Measurements from ENCODE around the gene EIF2AK2.
"Not testable (repeated sequence)": the region's sequence is repeated elsewhere in the genome, so short reads cannot be mapped to it uniquely, and the experiment has no call there.

EIF2AK2 gene

DNA sequence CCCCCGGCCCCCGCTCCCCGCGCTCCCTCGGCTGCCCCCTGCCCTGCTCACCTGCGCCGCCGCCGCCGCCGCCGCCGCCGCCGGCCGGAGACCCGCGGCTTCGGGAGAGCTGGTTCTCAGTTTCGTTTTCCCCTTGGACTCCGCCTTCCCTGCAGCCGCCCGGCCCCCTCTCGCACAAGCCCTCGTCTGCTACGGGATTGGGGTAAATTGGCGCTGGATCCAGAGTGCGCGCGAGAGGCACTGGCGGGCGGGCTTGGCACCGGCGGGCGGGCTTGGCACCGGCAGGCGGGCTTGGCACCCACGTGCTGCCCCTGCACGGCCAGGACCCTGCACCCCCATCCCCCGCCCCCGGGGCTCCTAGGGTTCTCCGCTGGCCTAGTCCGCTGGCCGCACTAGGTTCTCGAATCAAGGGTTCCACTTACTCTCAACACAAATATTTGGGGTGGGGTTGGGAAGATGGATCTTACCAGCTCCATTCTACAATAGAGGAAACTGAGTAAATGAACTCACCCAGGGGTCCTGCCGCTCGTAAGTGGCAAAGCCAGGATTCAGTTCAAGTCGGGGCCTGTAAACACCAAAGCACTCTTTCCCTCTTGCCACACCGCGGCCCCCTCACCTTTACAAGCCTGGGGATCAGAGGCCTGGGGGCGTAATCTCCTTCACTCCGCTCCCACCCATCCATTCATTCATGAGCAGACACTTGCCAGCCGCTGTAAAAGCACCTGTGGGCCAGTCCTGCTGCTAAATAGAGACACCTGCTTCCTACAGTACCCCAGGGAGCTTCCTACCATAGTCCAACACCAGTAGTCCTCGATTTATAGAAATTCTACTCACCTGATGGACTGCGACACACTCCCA, at the start of gene EIF2AK2:
EIF2AK2 (minus strand) TSS at position 124 of the 858 bp plus-strand sequence. CDS start 9,174 bp downstream, outside the sequence.
- peak; percentile 87 for DNase-seq (ENCODE audit: low spot score)

DNA sequence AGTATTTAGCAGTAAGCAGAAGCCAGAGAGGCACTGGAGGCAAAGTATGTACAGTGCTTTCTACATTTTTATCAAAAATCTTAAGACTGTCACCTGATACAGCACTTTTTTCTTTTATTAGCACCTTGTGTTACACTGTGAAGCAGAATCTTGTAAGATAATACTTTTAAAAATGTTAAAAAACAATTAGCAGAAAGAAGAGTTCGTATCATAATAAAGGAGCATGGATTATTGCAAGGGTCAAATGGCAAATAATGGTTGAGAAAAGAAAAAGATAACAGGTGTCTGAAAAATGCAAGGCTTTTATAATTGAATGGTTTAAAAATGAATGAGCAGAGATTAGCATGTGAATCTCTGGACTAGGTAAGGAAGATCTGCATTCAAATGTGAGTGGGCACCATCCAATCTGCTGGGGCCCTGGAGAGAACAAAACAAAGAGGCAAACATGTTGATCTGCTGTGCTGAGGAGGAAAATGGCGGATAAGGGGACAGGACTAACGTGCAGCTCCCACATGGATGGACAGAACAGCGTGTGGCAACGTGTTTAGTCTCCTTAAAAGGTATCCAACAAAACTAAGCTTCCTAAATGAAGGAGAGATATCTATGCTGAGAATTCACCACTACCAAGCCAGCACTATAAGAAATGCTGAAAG, 49.0 kb upstream of the EIF2AK2 start:
- DNase-seq (ENCODE audit: low spot score) = no peak

- DNase-seq (ENCODE audit: low spot score) = not testable (repeated sequence)
These were observed 48.4 kb upstream of the EIF2AK2 start for GRCh38 chr2:37205071-37205661.

DNA sequence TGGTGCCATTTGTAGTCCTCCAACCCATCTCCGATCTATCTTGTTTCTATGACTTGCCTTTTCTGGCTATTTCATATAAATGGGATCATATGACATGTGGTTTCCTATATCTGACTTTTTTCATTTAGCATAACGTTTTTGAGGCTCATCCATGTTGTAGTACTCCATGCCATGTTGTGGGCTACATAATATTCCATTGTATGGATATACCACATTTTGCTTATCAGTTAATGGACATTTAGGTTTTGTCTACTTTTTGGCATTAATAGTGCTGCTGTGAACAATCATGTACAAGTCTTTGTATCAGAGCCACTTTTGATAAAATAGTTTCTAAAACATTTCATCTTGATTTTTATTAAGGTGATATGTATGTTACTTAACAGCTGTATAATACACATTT, 46.9 kb upstream of the EIF2AK2 start:
- no peak for DNase-seq (ENCODE audit: low spot score)

- DNase-seq (ENCODE audit: low spot score) = no peak
These were observed 45.0 kb upstream of the EIF2AK2 start for GRCh38 chr2:37201766-37202165.

GRCh38 chr2:37201208-37201607, 44.4 kb upstream of the EIF2AK2 start:
- DNase-seq (ENCODE audit: low spot score) = no peak

GRCh38 chr2:37198681-37199065, 41.9 kb upstream of the EIF2AK2 start:
- no peak for DNase-seq (ENCODE audit: low spot score)

- peak; percentile 67 for DNase-seq (ENCODE audit: low spot score)
These were observed 39.8 kb upstream of the EIF2AK2 start, which contains the start of gene CEBPZOS for GRCh38 chr2:37196320-37197195. CEBPZOS (plus strand) TSS chr2:37196496; CDS start chr2:37199705, 3,209 bp downstream.

GRCh38 chr2:37195862-37196319, 39.1 kb upstream of the EIF2AK2 start:
- DNase-seq (ENCODE audit: low spot score) = not testable (repeated sequence)

DNA sequence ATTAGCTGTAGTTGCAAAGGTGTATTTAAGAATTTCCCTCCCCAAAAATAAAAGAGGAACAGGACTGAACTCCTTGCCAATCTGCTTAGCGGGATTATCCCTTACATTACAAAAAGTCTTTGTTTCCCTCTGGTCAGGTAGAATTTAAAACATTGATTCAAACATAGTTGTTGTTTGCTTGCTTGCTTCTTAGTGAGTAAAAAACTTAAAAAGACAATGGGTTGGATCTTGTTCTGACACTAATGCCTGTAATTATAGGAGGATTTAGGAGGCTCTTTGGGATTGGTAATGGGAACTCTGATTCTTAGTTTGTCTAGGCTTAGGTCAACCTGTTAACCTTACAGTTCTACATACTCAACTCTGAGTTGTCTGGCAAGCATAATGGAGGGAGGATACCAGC, 35.8 kb upstream of the EIF2AK2 start:
- DNase-seq (ENCODE audit: low spot score) = no peak

DNA sequence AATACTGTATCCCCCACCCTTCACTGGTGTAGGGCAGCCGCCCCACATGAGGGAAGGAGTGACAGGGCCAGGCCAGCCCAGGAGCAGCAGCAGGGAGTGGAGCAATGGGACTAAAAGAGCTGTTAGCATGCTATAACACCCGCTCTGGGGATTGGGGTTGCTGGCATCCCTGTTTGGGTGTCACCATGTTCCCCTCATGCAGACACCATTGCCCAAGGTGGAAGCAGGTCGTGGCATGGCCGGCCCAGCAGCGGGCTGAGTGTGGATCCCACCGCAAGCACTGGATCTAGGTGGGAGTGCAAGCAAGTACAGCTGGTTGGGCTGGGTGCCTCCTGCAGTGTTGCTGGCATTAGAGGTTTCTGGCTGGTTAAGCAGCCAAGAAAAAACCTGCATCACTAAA, 35.0 kb upstream of the EIF2AK2 start:
- no peak for DNase-seq (ENCODE audit: low spot score)

- DNase-seq (ENCODE audit: low spot score) = no peak
These were observed 34.5 kb upstream of the EIF2AK2 start for GRCh38 chr2:37191253-37191652.

GRCh38 chr2:37190290-37190689, 33.5 kb upstream of the EIF2AK2 start:
- DNase-seq (ENCODE audit: low spot score) = no peak

- no peak for DNase-seq (ENCODE audit: low spot score)
These were observed 32.8 kb upstream of the EIF2AK2 start for GRCh38 chr2:37189452-37190153.

DNA sequence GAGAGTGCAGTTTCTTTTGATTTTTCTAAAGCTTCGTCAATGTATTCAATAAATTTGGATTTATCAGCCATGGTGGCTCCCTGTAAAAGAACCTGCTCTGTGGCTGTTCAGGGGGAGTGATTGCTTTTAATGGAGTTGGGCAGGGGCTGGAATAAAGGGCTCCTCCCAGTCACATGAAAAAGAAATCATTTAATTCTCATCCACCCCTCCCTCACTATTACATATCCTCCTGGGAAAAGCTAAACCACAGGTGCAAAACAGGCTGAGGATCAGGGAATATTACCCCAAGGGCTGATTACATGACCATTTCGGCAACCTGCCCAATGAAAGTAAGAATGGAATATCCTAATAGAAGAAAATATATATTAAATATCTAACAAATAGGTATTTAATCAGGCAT, 31.8 kb upstream of the EIF2AK2 start, which contains the start of gene SULT6B1:
SULT6B1 (minus strand) TSS at position 101 of the 400 bp plus-strand sequence; CDS start at position 71, 30 bp downstream.
- DNase-seq (ENCODE audit: low spot score) = no peak

DNA sequence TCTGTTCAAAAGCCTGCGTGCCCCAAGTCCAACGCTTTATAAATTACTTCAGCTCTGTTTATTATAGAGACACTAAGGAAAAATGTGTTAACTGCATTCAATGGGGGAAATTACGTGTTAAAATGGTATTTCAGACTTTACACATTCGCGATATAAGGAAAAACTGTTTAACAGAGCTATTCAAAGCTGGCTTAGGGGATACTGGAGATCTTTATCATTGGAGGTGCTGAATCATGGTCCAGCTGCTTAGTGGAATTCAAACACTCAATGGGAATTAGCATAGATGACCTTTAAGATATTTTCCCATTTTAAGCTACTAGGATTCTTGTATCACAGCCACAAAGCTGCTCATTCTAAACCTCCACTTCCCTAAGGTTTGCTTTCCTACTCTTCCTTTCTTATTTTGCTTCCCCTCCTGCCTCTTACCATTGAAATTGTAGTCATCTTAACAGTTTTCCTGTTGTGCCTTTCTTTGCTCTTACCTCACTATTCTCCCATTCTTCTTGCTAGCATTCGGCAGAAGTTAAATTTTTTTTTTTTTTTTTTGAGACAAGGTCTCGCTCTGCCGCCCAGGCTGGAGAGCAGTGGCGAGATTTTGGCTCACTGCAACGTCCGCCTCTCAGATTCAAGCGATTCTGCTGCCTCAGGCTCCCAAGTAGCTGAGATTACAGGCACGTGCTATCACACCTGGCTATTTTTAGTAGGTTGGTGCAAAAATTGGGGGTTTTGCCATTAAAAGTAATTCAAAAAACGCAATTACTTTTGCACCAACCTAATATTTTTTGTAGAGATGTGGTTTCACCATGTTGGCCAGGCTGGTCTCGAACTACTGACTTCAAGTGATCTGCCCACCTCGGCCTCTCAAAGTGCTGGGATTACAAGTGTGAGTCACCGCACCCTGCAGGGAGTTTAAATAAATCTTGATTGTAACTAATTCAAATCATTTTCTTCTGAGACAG, 25.2 kb upstream of the EIF2AK2 start:
- no peak for DNase-seq (ENCODE audit: low spot score)

GRCh38 chr2:37180640-37181039, 23.9 kb upstream of the EIF2AK2 start:
- no peak for DNase-seq (ENCODE audit: low spot score)

DNA sequence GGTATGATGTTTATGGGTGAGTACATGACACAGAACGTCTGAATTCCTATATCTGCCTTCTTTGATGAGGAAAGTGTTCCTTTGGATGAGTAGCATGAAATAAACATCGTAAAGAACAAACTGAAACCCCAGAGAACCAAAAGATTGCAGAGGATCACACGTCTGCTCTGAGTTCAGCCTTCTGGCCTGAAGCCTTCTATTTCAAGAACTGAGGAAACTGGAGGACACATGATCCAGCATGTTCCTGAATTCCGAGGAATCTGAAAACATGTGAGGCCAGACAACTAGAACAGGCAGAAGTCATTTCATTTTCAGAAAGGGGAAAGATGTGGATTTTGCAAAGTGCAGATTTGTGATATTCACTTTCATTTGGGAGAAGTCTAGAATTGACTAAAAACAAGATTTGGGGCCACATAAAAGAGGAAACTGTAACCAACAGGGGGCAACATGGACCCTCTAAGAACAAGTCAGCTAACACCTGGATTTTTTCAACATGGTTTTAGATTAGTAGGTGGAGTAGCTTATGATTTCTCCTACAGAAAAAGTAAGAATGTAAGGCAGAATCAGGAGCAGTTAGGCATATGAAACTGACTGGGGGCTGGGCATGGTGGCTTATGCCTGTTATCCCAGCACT, 23.3 kb upstream of the EIF2AK2 start:
- DNase-seq (ENCODE audit: low spot score) = no peak

DNA sequence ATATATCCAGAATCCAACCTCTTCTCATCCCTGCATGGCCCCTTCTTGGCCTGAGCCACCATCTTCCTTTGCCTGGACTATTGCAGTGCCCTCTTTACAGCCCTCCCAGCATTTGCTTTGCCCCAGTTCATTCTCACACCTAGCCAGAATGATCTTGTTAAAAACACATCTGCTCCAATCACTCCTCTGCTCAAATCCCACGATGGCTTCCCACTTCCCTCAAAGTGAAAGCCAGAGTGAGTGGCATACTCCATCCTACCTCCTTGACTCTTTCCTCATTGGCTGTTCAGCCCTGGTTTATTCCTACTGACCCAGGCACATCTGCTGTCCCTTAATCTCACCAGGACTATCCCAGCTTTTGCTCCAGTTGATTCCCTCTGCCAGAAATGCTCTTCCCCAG, 17.0 kb upstream of the EIF2AK2 start:
- no peak for DNase-seq (ENCODE audit: low spot score)

GRCh38 chr2:37171624-37171950, 14.8 kb upstream of the EIF2AK2 start:
- no peak for DNase-seq (ENCODE audit: low spot score)
